ENCODE results near the gene TIGD1.

The TIGD1 gene

GRCh38 chr2:232527905-232528470, 22.4 kb downstream of the TIGD1 start:
- no peak for DNase-seq (ENCODE audit: low read depth)

GRCh38 chr2:232526372-232526941, 23.9 kb downstream of the TIGD1 start:
- peak overlapping the region; percentile 30 for H3K4me3 ChIP-seq (ENCODE audit: low read depth, low read length)
- no peak for DNase-seq (ENCODE audit: low read depth)

More at GRCh38 chr2:232527905-232528470, 22.4 kb downstream of the TIGD1 start:
- H3K4me3 ChIP-seq (ENCODE audit: low read depth, low read length) = no peak overlapping the region

- DNase-seq (ENCODE audit: low read depth) = peak; percentile 39
Observed at GRCh38 chr2:232525791-232526371, 24.5 kb downstream of the TIGD1 start, which contains the start of gene CHRND. TSS of gene CHRND (plus strand) at chr2:232526160. CDS start at chr2:232526216, 56 bp downstream.

GRCh38 chr2:232525199-232525598, 25.2 kb downstream of the TIGD1 start:
- no peak for DNase-seq (ENCODE audit: low read depth)
- no peak overlapping the region for H3K4me3 ChIP-seq (ENCODE audit: low read depth, low read length)

More at GRCh38 chr2:232525791-232526371, 24.5 kb downstream of the TIGD1 start, which contains the start of gene CHRND:
- peak within 1 kb of the TSS; percentile 30 for H3K4me3 ChIP-seq (ENCODE audit: low read depth, low read length)

- H3K4me3 ChIP-seq (ENCODE audit: low read depth, low read length) = no peak overlapping the region
- DNase-seq (ENCODE audit: low read depth) = no peak
Observed at GRCh38 chr2:232524771-232525170, 25.6 kb downstream of the TIGD1 start.

GRCh38 chr2:232523682-232524597, 26.4 kb downstream of the TIGD1 start:
- no peak for DNase-seq (ENCODE audit: low read depth)
- peak overlapping the region; percentile 37 for H3K4me3 ChIP-seq (ENCODE audit: low read depth, low read length)

- no peak overlapping the region for H3K4me3 ChIP-seq (ENCODE audit: low read depth, low read length)
- no peak for DNase-seq (ENCODE audit: low read depth)
Observed at GRCh38 chr2:232523402-232523681, 27.0 kb downstream of the TIGD1 start.

- no peak overlapping the region for H3K4me3 ChIP-seq (ENCODE audit: low read depth, low read length)
- no peak for DNase-seq (ENCODE audit: low read depth)
Observed at GRCh38 chr2:232522623-232523401, 27.5 kb downstream of the TIGD1 start.

GRCh38 chr2:232521959-232522622, 28.3 kb downstream of the TIGD1 start:
- no peak for DNase-seq (ENCODE audit: low read depth)

GRCh38 chr2:232521098-232521497, 29.3 kb downstream of the TIGD1 start:
- DNase-seq (ENCODE audit: low read depth) = no peak
- no peak overlapping the region for H3K4me3 ChIP-seq (ENCODE audit: low read depth, low read length)

More at GRCh38 chr2:232521959-232522622, 28.3 kb downstream of the TIGD1 start:
- H3K4me3 ChIP-seq (ENCODE audit: low read depth, low read length) = peak overlapping the region; percentile 13

GRCh38 chr2:232520489-232520888, 29.9 kb downstream of the TIGD1 start:
- DNase-seq (ENCODE audit: low read depth) = no peak

GRCh38 chr2:232519581-232520438, 30.5 kb downstream of the TIGD1 start, which contains the start of gene PRSS56:
TSS of gene PRSS56 (plus strand) at chr2:232520388. CDS start at chr2:232520599, 211 bp downstream.
- no peak within 1 kb of the TSS for H3K4me3 ChIP-seq (ENCODE audit: low read depth, low read length)
- no peak for DNase-seq (ENCODE audit: low read depth)

More at GRCh38 chr2:232520489-232520888, 29.9 kb downstream of the TIGD1 start:
- no peak overlapping the region for H3K4me3 ChIP-seq (ENCODE audit: low read depth, low read length)

GRCh38 chr2:232518844-232519243, 31.5 kb downstream of the TIGD1 start:
- H3K4me3 ChIP-seq (ENCODE audit: low read depth, low read length) = no peak overlapping the region
- no peak for DNase-seq (ENCODE audit: low read depth)

- no peak overlapping the region for H3K4me3 ChIP-seq (ENCODE audit: low read depth, low read length)
- no peak for DNase-seq (ENCODE audit: low read depth)
Observed at GRCh38 chr2:232516551-232516950, 33.8 kb downstream of the TIGD1 start.

- DNase-seq (ENCODE audit: low read depth) = no peak
Observed at GRCh38 chr2:232515639-232516038, 34.7 kb downstream of the TIGD1 start.

GRCh38 chr2:232513353-232513752, 37.0 kb downstream of the TIGD1 start:
- no peak overlapping the region for H3K4me3 ChIP-seq (ENCODE audit: low read depth, low read length)
- DNase-seq (ENCODE audit: low read depth) = no peak

More at GRCh38 chr2:232515639-232516038, 34.7 kb downstream of the TIGD1 start:
- no peak overlapping the region for H3K4me3 ChIP-seq (ENCODE audit: low read depth, low read length)

- DNase-seq (ENCODE audit: low read depth) = no peak
- H3K4me3 ChIP-seq (ENCODE audit: low read depth, low read length) = no peak overlapping the region
Observed at GRCh38 chr2:232512602-232513001, 37.8 kb downstream of the TIGD1 start.
